Activated CD8-positive, alpha-beta memory T cell treated with anti-CD3 and anti-CD28 coated beads, Interleukin-2, amount 50 U/mL, for 48 hours (primary cell): Measurements from ENCODE around the gene TRO.

Experiments
- DNase-seq: peaks from one replicate; pipeline ENCODE4 v3.0.0-alpha.2; 2020

The TRO gene

DNA sequence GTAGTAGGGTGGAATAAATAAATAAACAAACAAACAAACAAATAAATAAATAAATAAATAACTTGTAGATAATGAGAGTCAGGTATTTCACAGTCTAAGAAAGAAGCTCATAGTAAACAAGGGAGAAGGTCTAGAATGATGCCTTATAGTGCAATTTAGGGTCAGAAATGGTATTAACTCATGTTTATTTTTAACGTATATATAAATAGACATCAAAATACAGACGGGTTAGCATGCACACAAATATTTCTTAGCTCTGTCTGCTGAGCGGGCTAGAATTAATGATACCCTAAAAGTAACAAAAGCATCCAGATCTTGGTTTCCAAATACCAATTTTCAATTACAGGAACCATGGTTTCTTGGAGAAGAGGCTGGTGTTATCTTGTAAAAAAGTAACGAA lies 56.8 kb downstream of the TRO start:
- no peak for DNase-seq

DNA sequence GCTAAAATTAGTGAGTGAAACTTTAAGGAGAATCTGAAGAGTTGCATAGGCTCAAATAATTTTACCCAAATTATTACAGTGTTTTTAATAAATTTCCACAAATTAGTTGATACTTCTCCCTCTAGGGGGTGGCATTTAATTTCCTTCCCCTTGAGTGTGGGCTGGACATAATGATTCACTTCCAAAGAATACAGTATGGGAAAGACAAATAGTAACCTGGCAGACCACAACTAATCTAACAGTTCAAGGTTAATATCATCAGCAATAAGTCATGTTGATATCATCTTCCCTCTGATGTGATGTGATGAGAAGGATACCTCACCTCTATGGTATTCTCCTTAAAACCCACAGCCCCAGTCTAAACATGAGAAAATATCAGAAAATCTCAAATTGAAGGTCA lies 57.8 kb downstream of the TRO start:
- DNase-seq: no peak

DNA sequence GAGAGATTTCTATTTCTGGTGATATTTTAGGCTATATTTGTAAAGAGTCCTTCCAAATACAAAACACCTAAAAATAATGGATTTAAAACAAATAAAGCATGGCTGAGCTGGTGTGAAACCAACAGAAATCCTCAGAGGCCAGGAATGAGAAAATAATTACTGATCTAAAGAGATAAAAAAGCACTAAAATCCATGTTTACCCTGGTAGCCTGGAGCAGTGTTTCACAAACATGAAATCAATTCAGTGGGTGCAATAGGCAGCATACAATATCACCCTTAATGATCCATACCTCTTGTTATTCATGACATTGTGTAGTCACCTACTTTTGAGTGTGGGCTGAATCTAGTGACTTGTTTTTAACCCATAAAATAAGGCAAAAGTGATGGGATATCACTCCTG lies 58.8 kb downstream of the TRO start:
- DNase-seq: no peak

DNA sequence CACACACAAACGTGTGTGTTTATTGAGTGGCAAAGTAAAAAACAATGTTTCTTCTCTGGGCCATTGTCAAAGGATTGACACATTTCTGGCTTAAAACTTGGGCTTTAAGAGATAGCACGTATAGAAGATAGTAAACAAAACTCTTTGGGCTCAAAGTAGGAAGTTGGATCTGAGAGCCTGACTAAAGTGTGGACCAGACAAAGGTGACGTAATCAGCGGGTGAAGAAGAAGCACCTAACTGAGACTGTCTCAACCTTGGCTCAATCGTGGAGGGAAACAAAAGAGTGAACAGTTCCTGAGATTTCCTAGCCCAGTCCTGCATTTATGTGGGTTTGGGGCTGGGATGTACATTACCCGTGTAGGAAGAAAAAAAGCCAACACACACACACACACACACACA lies 59.7 kb downstream of the TRO start:
- no peak for DNase-seq
